ENCODE results near the gene DUSP9. TPM values are rescaled to one million over a fixed set of nuclear protein-coding genes. Genes with fewer than 3 reads are reported as not detected.

Gene DUSP9
- total RNA-seq, 1 experiment from 2014 or later: 0.92 TPM

- no peaks in the 10 kb centered on the region for H3K9me3 ChIP-seq (ENCODE audit: low read depth, low read length, poor library complexity, severe bottlenecking)
- no TSS peak for BruUV-seq (replicated peaks)
- no peak for DNase-seq (ENCODE audit: low spot score)
- intact Hi-C loops (cut with micrococcal nuclease; ENCODE audit: unreplicated experiment): no loop called here
- no peaks in the 10 kb centered on the region for H3K36me3 ChIP-seq (ENCODE audit: insufficient read depth, low read length, poor library complexity, severe bottlenecking)
- CTCF ChIA-PET: no interaction called here
- no peak for TF ChIP-seq EZH2 (IDR thresholded peaks at IDR 0.05; ENCODE audit: borderline replicate concordance, low read depth, low read length, poor library complexity, severe bottlenecking)
- TF ChIP-seq CTCF (conservative IDR thresholded peaks at IDR 0.05; ENCODE audit: low read depth, low read length): no peak
- H3K4me1 ChIP-seq (ENCODE audit: insufficient read depth, low read length, poor library complexity, severe bottlenecking): peaks cover 5% of the 10 kb centered on the region
- POLR2A ChIA-PET (ENCODE audit: low non-redundant PET): interaction anchor here (0.7 kb wide), 1 partner anchor 280 kb away, joined by 6 read pairs; no protein-coding TSS in a partner anchor
- H3K4me3 ChIP-seq (ENCODE audit: low read depth, low read length, poor library complexity, severe bottlenecking): no peak overlapping the region
- H3K27ac ChIP-seq (ENCODE audit: low read depth, low read length, poor library complexity, severe bottlenecking): no peak overlapping the region
- H3K27me3 ChIP-seq (replicated peaks; ENCODE audit: insufficient read depth, low read depth, low read length, poor library complexity): no peaks in the 10 kb centered on the region
Observed at GRCh38 chrX:153686711-153687110, 39.7 kb downstream of the DUSP9 start.

GRCh38 chrX:153687121-153688039 is 40.4 kb downstream of the DUSP9 start, which contains the start of gene SLC6A8:
TSS of gene SLC6A8 (plus strand) at chrX:153687926. CDS start at chrX:153688575, 649 bp downstream.
- Histone ChIP-seq H3K27ac (ENCODE audit: low read depth, low read length, poor library complexity, severe bottlenecking) (peak within 1 kb of the TSS; percentile 30), H3K4me1 (ENCODE audit: insufficient read depth, low read length, poor library complexity, severe bottlenecking) (peaks cover 5% of the 10 kb centered on the region), H3K9me3 (ENCODE audit: low read depth, low read length, poor library complexity, severe bottlenecking) (no peaks in the 10 kb centered on the region), H3K4me3 (ENCODE audit: low read depth, low read length, poor library complexity, severe bottlenecking) (peak within 1 kb of the TSS; percentile 46), H3K36me3 (ENCODE audit: insufficient read depth, low read length, poor library complexity, severe bottlenecking) (no peaks in the 10 kb centered on the region), H3K27me3 (replicated peaks; ENCODE audit: insufficient read depth, low read depth, low read length, poor library complexity) (no peaks in the 10 kb centered on the region)
- no TSS peak for BruUV-seq (replicated peaks)
- intact Hi-C loops (cut with micrococcal nuclease; ENCODE audit: unreplicated experiment): no loop called here
- ChIA-PET CTCF (interaction anchor here (1.0 kb wide), 1 partner anchor 260 kb away, joined by 3 read pairs; no protein-coding TSS in a partner anchor), POLR2A (ENCODE audit: low non-redundant PET) (interaction anchor here (0.7 kb wide), 1 partner anchor 279 kb away, joined by 6 read pairs; no protein-coding TSS in a partner anchor)
- peak; percentile 32; the same call in 1 of the 2 replicates for TF ChIP-seq CTCF (conservative IDR thresholded peaks at IDR 0.05; ENCODE audit: low read depth, low read length)
- TF ChIP-seq EZH2 (IDR thresholded peaks at IDR 0.05; ENCODE audit: borderline replicate concordance, low read depth, low read length, poor library complexity, severe bottlenecking): no peak
- peak; percentile 62 for DNase-seq (ENCODE audit: low spot score)

GRCh38 chrX:153688071-153688470 is 41.1 kb downstream of the DUSP9 start:
- BruUV-seq (replicated peaks): no TSS peak
- DNase-seq (ENCODE audit: low spot score): no peak
- TF ChIP-seq CTCF (conservative IDR thresholded peaks at IDR 0.05; ENCODE audit: low read depth, low read length) (no peak), EZH2 (IDR thresholded peaks at IDR 0.05; ENCODE audit: borderline replicate concordance, low read depth, low read length, poor library complexity, severe bottlenecking) (no peak)
- peaks cover 5% of the 10 kb centered on the region for H3K4me1 ChIP-seq (ENCODE audit: insufficient read depth, low read length, poor library complexity, severe bottlenecking)
- no peak overlapping the region for H3K27ac ChIP-seq (ENCODE audit: low read depth, low read length, poor library complexity, severe bottlenecking)
- no peaks in the 10 kb centered on the region for H3K27me3 ChIP-seq (replicated peaks; ENCODE audit: insufficient read depth, low read depth, low read length, poor library complexity)
- no peaks in the 10 kb centered on the region for H3K9me3 ChIP-seq (ENCODE audit: low read depth, low read length, poor library complexity, severe bottlenecking)
- ChIA-PET POLR2A (ENCODE audit: low non-redundant PET) (no interaction called here), CTCF (interaction anchor here (1.0 kb wide), 1 partner anchor 259 kb away, joined by 3 read pairs; no protein-coding TSS in a partner anchor)
- no peaks in the 10 kb centered on the region for H3K36me3 ChIP-seq (ENCODE audit: insufficient read depth, low read length, poor library complexity, severe bottlenecking)
- intact Hi-C loops (cut with micrococcal nuclease; ENCODE audit: unreplicated experiment): no loop called here
- H3K4me3 ChIP-seq (ENCODE audit: low read depth, low read length, poor library complexity, severe bottlenecking): no peak overlapping the region

Data from A673 (cell line).